ENCODE data around the gene SH3RF3.
A peak's percentile ranks its signal among the peaks of the same experiment; 100 is the strongest.
"Not testable (repeated sequence)": the region's sequence is repeated elsewhere in the genome, so short reads cannot be mapped to it uniquely, and the experiment has no call there.

SH3RF3 gene

DNA sequence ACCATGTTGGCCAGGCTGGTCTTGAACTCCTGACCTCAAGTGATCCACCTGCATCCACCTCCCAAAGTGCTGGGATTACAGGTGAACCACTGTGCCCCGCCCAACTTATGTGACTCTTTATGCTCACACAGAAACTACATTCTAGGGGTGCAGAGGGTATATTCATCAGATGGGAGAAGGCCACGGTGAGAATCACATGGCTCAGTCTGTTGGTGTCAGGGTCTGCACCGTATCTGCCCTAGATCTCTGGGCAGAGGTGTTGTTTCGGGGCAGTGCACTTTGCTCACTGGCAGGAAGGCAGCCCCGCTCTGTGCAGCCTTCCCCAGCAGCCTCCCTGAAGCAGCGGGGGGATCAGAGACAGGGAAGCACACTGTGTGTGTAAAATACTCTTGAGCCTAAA lies 76.4 kb downstream of the SH3RF3 start:
- no peak for DNase-seq

DNA sequence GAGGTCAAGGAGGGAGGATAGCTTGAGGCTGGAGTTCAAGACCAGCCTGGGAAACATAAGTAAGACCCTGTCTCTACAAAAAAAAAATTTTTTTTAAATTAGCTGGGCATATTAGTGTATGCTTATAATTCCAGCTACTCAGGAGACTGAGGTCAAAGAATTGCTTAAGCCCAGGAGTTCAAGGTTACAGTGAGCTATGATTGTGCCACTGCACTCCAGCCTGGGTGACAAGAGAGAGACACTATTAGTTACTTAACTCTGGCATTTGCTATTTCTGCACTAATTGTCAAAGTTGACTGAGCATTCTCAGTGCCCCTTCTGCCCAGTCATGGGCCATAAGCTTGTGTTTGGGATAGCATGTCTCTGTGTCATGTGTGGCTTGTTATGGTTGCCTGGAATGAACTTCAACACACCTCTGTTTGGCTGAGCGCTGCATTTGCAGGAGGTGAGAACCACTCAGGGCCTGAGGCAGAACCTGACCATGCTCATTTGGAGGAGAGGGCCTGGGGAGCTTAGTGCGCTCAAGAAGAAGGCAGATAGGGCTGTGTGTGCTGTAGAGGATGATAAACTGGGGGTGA lies 77.7 kb downstream of the SH3RF3 start:
- DNase-seq: no peak

GRCh38 chr2:109207176-109207575 lies 78.2 kb downstream of the SH3RF3 start:
- no peak for DNase-seq

GRCh38 chr2:109208071-109208950 lies 79.3 kb downstream of the SH3RF3 start:
- DNase-seq: no peak

DNA sequence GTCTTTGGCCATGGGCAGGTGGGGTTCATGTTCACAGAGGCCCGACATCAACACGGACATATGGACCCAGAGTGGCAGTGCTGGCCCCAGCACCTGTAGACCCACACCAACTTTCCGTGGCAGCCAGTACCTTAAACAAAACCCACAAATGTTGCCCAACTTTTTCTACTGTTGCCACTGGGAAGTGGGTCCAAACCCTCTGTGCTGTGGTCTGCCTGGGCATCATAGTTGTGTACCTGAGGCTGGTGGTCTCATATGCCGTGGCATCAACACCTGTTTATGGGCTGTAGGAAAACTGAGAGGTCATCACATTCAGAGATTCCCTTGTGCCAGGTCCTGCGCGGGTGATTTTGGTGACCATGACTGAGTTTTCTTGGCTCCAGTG lies 79.9 kb downstream of the SH3RF3 start:
- no peak for DNase-seq

DNA sequence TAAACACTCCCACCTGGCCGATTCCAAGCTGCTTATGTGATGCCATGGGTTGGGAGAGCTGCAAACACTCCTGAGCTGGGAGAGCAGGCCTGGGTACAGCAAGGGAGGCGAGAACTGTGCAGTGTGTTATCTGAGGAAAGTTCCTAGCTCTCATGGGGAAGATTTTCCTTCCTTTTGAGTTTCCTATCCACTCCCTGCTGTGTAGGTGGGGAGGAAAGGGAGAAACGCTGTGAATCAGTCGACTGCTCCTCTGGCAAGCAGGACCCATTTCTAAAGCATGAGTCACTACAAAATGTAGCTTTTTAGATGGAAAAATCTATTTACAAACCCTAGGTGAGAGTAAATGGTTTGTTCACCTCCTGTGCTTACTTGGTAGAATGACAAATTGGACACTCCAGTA lies 80.4 kb downstream of the SH3RF3 start:
- DNase-seq: no peak

DNA sequence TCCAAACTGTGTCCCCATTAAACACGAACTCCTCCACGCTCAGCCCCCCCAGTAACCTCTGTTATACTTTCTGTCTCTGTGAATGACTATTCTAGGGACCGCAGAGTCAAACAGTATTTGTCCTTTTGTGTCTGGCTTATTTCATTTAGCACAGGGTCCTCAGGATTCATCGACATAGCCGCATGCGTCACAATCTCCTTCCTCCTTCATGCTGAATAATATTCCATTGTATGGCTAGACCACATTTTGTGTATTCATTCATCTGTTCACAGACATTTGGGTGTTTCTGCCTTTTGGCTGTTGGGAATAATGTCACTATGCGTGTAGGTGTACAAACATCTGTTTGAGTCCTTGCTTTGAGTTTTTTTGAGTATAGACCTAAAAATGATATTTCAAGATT lies 80.9 kb downstream of the SH3RF3 start:
- DNase-seq: no peak

DNA sequence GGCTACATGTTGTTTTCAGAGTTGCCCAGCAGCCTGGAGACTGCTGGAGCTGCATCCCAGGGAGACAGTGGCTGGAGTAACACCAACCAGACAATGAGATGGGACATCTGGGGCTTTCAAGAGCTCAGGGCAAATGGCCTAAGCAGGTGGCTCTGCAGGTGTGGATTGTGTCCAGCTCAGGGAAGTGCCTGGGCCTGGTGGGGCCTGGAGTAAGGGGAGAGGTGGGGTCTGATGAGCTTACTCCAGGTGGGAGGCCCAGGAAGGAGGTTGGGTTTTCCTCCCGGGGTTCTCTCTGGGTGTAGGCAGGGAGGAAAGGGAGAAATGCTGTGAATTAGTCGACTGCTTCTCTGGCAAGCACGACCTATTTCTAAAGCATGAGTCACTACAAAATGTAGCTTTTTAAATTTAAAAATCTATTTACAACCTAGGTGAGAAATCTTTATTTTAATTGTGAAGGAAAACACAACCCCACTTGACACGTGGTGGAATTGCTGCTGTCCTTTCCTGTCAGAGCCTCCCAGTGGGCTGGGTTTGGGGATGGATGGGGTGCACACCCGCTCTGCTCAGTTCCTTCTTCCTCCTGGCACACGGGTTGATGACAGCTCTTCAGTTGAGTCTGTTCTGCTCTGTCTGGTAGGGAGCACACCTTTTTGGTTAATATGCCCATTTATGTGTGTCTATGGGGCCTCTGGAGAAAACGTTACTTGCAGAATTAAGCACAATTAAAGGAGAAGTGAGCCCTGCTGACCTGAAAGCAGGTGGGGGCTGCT lies 81.6 kb downstream of the SH3RF3 start:
- DNase-seq: no peak

DNA sequence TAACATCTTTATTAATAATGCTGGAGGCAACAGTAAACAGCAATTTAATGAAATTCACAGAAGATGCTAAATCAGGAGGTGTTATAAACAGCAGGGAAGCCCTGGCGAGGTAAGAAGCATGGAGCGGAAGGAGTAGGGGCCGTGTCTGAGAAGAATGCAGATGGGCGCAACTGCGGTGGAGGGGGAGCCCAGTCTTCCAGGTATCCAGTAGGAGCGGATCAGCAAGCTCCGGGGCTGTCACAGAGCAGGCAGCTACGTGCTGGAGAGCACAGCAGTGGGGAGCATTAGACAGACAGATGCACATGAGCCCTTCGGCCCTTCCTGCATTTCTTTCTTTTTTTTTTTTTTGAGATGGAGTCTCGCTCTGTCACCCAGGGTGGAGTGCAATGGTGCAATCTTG lies 82.3 kb downstream of the SH3RF3 start:
- DNase-seq: no peak

DNA sequence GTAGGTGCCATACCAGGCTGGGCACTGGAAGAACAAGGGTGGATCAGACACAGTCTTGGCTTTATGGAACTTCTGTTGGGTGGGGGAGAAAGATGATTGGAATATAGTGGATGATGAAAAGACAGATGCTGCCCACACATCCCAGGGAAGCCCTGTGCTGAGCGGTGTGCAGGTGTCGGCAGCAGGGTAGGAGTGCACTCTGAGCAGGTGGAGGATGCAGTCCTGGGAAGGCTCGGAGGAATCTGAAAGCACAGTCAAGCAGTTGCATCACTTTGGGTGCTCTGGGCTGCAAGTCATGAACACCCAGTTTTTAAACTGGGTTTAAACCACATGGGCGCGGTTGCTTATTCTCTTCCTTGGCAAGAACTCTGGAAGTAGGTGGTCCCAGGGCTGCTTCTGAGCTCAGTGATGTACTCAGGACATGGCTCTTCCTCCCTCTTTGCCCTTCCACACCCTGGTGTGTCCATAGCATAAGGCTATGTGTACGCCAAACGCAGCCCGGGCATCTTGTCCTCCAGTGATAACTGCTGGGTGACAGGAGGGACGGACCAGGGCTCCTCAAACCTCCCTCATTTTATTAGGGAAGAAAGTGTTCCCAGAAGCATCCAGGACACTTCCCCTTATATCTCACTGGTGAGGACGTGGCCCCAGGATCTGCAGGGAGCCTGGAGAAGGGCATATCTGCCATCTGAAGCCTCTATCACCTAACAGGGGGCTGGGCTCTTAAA lies 84.0 kb downstream of the SH3RF3 start:
- DNase-seq: no peak

DNA sequence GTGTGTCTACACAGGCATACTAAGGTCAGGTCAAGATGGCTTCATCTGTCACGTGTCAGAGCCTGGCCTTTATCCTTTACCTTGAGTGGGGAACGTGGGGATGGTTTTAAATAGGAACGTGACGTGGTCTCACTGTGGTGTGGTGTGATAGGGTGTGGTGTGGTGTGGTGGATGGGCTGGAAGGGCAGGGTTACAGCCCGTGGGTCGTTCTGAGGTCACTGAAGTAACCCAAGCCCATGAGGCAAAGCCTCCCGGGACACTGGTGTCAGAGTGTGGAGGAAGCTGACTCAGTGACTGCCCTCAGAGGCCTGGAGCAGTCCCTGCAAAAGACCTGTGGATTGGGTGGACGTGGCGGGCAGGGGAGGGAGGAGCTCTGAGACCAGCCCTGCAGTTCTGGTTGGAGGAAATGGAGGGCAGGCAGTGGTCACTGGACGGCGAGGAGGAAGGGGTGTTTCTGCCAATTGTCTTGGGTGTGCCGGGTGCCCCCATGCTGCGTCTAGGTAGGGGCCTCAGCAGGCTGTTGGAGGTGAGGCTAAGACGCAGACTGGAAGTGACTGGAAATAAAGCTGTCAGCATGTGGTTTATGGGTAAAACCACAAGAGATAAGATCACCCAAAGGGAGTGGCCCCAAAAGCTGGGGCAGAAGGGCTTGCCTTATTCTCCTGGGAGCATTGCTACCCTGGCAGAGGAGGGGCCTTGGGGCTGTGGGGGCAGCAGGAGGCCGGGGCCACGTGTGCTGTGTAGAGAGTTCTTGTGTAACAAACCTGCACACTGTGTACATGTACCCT lies 84.8 kb downstream of the SH3RF3 start:
- peak; percentile 84 for DNase-seq

DNA sequence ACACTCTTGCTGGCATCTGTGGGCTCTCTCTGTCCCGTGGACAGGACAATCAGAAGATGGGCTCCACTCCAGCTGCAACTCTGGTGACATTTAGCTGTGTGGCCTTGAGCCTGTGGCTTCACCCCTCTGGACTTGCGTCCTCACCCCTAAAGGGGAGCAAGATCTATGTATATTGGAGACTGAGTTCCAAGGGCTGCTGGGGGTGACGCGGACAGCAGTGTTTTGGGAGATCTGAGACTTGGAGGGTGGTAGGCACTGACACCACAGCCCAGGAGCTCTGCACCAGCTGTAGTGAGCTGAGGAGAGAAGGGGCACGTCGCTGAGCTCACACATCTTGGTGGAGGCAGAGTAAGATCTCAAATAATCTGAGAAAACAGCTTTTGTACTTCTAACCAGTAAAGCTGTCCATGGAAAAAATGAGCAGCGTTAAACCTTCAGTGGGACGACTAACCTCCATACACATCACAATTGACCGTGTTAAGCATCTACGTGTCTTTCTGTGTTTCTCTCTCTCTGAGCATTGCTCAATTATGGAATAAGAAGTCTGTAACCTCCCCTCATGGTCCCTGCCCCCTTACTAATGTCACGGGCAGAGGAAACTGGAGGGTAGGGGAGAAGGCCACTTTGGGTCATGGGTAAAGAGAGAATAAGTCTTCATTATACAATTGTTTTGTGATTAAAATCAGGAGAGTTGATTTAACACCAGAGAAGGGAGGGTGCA lies 85.8 kb downstream of the SH3RF3 start:
- DNase-seq: no peak

- DNase-seq: no peak
These were observed 86.9 kb downstream of the SH3RF3 start for GRCh38 chr2:109215866-109216265.

DNA sequence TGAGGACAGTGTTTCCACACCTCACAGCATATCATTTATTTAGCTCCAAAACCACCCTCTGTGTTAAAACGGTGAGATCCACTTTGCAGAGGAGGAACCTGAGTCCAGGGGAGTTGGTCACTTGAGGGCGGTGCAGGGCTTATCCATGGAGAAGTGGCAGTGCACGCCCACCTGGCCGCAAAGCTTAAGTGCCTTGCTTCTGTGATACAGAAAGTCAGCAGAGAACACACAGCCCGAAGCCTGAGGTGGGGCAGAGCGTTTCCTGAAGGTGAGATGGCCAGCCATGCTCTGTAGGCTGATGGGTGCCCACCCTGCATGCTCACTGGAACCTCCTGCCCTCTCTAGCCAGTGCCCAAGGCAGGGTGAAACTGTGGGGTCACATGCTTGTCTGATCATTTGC lies 87.3 kb downstream of the SH3RF3 start:
- DNase-seq: no peak

DNA sequence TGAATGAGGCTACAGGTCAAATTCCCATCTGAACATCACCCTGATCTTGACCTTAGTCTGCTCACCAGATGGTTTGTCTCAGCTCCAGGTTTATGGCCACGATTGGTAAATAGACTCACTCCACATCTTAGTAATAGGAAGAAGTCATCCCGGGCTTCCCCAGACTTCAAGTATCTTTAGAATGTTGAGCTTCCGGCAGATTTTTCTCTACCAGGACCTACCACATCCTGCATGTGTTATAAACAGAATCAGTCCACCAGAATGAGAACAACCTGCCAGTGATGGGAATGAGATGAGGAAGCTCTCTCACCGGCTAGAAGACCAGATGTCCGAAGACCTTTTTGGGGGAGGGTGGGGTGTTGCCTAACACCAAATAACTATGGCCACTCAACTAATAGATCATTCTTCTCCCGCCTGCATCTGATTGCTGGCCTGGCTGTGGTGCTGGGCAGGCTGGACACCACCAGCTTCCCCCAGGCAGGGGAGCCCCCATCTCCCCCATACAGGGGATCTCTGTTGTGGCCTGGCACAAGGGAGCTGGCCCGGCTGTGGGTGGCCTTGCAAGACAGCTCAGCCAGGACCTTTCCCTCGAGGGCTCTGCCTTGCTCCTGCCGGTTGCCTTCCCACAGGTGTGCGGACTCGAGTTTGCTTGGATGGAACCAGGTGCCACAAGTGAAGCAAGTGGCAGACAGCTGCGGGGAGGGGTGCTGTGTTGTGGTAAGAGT lies 88.5 kb downstream of the SH3RF3 start:
- DNase-seq: no peak

DNA sequence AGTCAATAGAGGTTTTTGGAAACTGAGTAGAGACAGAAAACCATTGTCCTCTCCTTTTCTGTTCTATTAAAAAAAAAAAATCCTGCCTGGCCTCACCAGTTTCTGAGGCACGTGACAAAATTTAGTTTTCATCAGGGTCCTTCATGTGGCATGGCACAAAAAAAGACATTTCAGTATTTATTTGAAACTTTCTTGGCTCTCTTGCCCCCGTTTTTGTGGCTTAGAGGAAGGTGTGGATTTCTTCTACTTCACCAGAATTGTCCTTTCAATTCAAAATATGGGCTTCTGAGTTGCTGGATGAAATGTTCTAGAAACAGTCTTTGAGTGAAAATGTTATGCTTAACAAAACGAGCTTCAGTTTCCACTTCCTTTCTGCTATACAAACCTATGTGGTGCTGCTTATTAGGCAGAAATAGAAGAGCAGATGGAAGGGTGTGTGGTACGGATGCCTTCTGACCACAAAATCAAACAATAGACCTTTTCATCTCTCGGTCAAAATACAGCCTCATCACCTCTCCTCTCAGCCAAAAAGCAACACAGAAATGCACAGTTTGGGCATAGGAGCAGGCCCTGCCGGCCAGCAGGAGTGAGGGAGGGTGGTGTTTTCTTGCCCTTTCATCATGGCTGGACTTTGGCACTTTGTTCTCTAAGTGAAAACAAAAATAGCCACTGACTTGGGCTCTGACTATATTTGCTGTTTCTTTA lies 89.2 kb downstream of the SH3RF3 start:
- DNase-seq: no peak

- DNase-seq: no peak
These were observed 89.8 kb downstream of the SH3RF3 start for GRCh38 chr2:109218792-109219126.

DNA sequence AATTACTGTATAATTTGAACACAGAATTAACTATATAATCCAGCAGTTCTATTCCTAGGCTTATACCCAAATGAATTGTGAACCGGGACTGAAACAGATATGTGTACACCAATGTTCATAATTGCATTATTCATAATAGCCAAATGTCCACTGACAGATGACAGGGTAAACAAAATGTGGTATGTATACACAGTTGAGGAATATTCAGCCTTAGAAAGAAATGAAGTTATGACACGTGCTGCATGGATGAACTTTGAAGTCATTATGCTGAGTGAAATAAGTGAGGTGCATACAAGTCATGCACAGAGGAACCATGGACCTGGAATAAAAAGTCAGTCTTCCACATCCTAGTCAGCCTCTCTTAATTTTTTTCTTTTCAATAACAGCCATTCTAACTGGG lies 91.9 kb downstream of the SH3RF3 start:
- DNase-seq: no peak

DNA sequence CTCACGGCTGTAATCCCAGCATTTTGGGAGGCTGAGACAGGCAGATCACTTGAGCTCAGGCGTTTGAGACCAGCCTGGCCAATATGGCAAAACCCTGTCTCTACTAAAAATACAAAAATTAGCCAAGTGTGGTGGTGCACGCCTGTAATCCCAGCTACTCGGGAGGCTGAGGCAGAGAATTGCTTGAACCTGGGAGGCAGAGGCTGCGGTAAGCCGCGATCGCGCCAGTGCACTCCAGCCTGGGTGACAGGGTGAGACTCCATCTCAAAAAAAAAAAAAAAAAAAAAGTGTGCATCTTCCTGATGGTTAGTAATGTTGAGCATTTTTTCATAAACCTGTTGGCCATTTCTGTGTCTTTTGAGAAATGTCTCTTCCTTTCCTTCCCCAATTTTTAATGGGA lies 92.3 kb downstream of the SH3RF3 start:
- not testable (repeated sequence) for DNase-seq

DNA sequence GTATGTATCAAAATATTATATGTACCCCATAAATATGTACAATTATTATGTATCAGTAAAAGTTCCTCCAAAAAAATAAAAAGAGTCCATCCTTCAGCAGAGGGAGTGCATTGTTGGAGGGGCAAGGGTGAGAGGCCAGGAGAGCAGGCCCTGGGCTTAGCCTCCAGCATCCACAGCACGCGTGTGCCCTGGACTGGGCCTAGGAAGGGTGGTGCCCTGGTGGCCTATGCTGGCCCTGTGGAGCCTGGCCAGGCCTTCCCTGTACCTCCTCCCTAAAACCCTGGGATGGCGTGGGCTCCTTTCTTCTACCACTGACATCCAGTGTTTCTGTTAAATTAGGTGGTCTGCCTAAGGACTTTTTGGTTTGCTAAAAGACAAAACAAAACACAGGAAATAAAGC lies 93.4 kb downstream of the SH3RF3 start:
- no peak for DNase-seq

Measured in OCI-M1 (cell line).